ENCODE results near the gene RAET1E. TPM values are rescaled to one million over a fixed set of nuclear protein-coding genes. Genes with fewer than 3 reads are reported as not detected.

Gene RAET1E
- total RNA-seq, 1 donor from 2014 or later, result not detected

- Mint-ChIP-seq H3K9me3 (ENCODE audit: low read depth) (no peaks in the 10 kb centered on the region), H3K4me3 (ENCODE audit: unreplicated experiment) (no peak overlapping the region), H3K27ac (ENCODE audit: unreplicated experiment) (no peak overlapping the region), H3K36me3 (ENCODE audit: low read depth) (peaks cover 2% of the 10 kb centered on the region), H3K4me1 (ENCODE audit: low read depth) (peaks cover 13% of the 10 kb centered on the region), H3K27me3 (ENCODE audit: low read depth) (peaks cover 67% of the 10 kb centered on the region)
- DNase-seq (ENCODE audit: low spot score), result no peak
- TF ChIP-seq CTCF (IDR thresholded peaks at IDR 0.05), result no peak
Measured at GRCh38 chr6:149936743-149937142, 38.8 kb upstream of the RAET1E start.

DNA sequence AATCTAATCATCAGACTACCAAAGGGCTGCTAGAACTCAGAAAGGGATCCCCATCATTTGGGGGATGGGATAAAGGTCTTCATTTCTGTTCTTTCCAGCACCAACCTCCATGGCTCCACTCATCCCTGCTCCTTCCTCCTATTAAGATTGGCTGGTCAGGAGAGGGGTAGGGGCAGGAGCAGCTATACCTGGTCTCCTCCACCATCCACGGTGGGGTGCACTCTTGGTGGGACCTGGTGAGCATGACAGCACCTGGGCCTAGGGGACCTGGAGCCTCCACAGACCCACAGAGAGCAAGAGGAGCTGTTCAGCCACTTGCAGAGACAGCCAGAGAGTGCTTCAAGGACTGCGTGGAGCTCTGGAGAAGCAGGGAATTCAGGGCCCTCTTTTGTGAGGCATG lies 37.8 kb upstream of the RAET1E start:
- Mint-ChIP-seq H3K36me3 (ENCODE audit: low read depth) (peaks cover 4% of the 10 kb centered on the region), H3K27me3 (ENCODE audit: low read depth) (peaks cover 73% of the 10 kb centered on the region), H3K9me3 (ENCODE audit: low read depth) (no peaks in the 10 kb centered on the region), H3K4me1 (ENCODE audit: low read depth) (peaks cover 10% of the 10 kb centered on the region), H3K27ac (ENCODE audit: unreplicated experiment) (no peak overlapping the region), H3K4me3 (ENCODE audit: unreplicated experiment) (no peak overlapping the region)
- TF ChIP-seq CTCF (IDR thresholded peaks at IDR 0.05), result no peak
- DNase-seq (ENCODE audit: low spot score), result no peak

DNA sequence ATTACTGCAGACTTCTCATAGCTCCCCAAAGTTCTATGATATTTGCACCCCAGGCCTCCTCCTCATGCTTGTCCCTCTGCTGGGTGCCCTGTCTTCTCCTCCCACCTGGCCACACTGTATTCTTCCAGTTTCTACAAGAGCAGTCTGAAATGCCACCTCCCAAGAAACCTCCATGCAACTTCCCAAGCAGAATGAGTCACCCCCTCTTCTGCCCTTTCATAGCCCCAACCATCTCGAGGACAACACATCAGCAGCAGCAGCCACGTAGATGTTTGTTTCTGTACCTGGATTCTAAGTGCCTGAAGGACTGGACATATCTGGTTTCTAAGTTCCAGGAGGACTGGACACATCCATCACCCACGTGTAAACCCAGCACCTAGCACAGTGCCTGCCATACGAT lies 37.3 kb upstream of the RAET1E start:
- no peak for DNase-seq (ENCODE audit: low spot score)
- H3K9me3 Mint-ChIP-seq (ENCODE audit: low read depth), result no peaks in the 10 kb centered on the region
- peaks cover 74% of the 10 kb centered on the region for H3K27me3 Mint-ChIP-seq (ENCODE audit: low read depth)

GRCh38 chr6:149934249-149935156 lies 36.6 kb upstream of the RAET1E start:
- peaks cover 4% of the 10 kb centered on the region for H3K36me3 Mint-ChIP-seq (ENCODE audit: low read depth)
- no peaks in the 10 kb centered on the region for H3K9me3 Mint-ChIP-seq (ENCODE audit: low read depth)
- peaks cover 74% of the 10 kb centered on the region for H3K27me3 Mint-ChIP-seq (ENCODE audit: low read depth)
- H3K4me3 Mint-ChIP-seq (ENCODE audit: unreplicated experiment), result no peak overlapping the region
- no peak overlapping the region for H3K27ac Mint-ChIP-seq (ENCODE audit: unreplicated experiment)
- DNase-seq (ENCODE audit: low spot score), result no peak
- TF ChIP-seq CTCF (IDR thresholded peaks at IDR 0.05), result peak; percentile 93
- peaks cover 10% of the 10 kb centered on the region for H3K4me1 Mint-ChIP-seq (ENCODE audit: low read depth)

More for the DNA sequence above, 37.3 kb upstream of the RAET1E start:
- Mint-ChIP-seq H3K27ac (ENCODE audit: unreplicated experiment) (no peak overlapping the region), H3K4me1 (ENCODE audit: low read depth) (peaks cover 10% of the 10 kb centered on the region), H3K4me3 (ENCODE audit: unreplicated experiment) (no peak overlapping the region), H3K36me3 (ENCODE audit: low read depth) (peaks cover 4% of the 10 kb centered on the region)
- no peak for TF ChIP-seq CTCF (IDR thresholded peaks at IDR 0.05)

DNA sequence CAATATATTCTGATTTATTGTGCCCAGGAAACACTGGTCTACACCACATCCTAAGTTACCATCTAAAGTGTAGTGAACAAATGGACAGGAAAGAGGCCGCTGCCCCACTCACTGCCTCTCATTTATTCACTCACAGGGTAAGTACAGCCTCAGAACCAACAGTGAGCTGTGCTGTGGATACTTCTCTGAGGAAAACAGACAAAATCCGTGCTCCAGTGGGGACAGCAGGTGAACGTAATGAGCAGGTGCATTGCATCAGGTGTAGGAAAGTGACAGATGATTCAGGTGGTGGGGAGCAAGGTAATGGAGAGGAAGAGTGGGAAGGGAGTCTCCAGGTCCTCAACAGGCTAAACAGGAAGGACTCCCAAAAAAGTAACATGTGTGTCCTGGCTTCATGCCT lies 35.5 kb upstream of the RAET1E start:
- DNase-seq (ENCODE audit: low spot score), result no peak
- H3K27ac Mint-ChIP-seq (ENCODE audit: unreplicated experiment), result no peak overlapping the region
- H3K4me1 Mint-ChIP-seq (ENCODE audit: low read depth), result peaks cover 3% of the 10 kb centered on the region
- H3K27me3 Mint-ChIP-seq (ENCODE audit: low read depth), result peaks cover 77% of the 10 kb centered on the region
- no peak for TF ChIP-seq CTCF (IDR thresholded peaks at IDR 0.05)
- H3K4me3 Mint-ChIP-seq (ENCODE audit: unreplicated experiment), result no peak overlapping the region
- H3K9me3 Mint-ChIP-seq (ENCODE audit: low read depth), result no peaks in the 10 kb centered on the region
- peaks cover 2% of the 10 kb centered on the region for H3K36me3 Mint-ChIP-seq (ENCODE audit: low read depth)
